Measurements from ENCODE around the gene GNAO1.

DNA sequence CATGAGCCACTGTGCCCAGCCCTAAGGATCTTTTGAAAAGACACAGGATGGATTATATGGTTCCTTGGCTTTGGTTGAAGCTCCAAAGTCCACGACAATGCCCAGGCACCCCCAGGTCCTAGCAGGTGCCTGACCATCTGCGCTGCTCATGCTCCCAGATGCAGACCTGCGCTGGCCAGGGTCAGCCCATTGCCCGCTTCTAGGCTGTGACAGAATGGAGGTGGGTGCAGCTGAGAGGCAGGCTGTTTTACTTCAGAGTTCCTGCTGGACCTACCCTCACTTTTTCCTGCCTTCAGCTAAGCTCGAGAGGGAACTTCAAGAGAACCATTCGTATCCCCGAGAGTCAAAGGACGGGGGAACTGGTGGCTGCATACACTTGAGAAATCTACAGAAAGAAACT, 173.6 kb downstream of the GNAO1 start:
- TF ChIP-seq PHF20 (IDR thresholded peaks at IDR 0.05; ENCODE audit: partially characterized antibody) (no peak), SMARCA4 (IDR thresholded peaks at IDR 0.05) (no peak)
